GM19239 (cell line): ENCODE results near the gene CMSS1.
A peak's percentile ranks its signal among the peaks of the same experiment; 100 is the strongest.

Experiments
- DNase-seq: peaks from one replicate; pipeline ENCODE4 v3.0.0; 2011; ENCODE audit warnings: low spot score; ENCODE audit not compliant: insufficient read length
- FAIRE-seq: peaks from 2 replicates; lab custom pipeline; 2011; peaks lifted over from hg19 to GRCh38; lab: Jason Lieb, UNC

CMSS1 gene

GRCh38 chr3:100006570-100007271 is 189.1 kb downstream of the CMSS1 start:
- DNase-seq: no peak
- peak; percentile 72 for FAIRE-seq

GRCh38 chr3:100007313-100007712 is 189.7 kb downstream of the CMSS1 start:
- no peak for DNase-seq
- no peak for FAIRE-seq

GRCh38 chr3:100008081-100008698 is 190.5 kb downstream of the CMSS1 start:
- DNase-seq: no peak

GRCh38 chr3:100009276-100010086 is 191.8 kb downstream of the CMSS1 start:
- DNase-seq: no peak
- peak; percentile 54 for FAIRE-seq

More at GRCh38 chr3:100008081-100008698, 190.5 kb downstream of the CMSS1 start:
- no peak for FAIRE-seq

- DNase-seq (no peak), FAIRE-seq (no peak)
Observed at GRCh38 chr3:100010087-100010417, 192.4 kb downstream of the CMSS1 start.

- FAIRE-seq (peak; percentile 4), DNase-seq (no peak)
Observed at GRCh38 chr3:100018806-100019205, 201.1 kb downstream of the CMSS1 start.

GRCh38 chr3:100019719-100020118 is 202.1 kb downstream of the CMSS1 start:
- no peak for DNase-seq
- no peak for FAIRE-seq

- DNase-seq (no peak), FAIRE-seq (no peak)
Observed at GRCh38 chr3:100020876-100021644, 203.4 kb downstream of the CMSS1 start.

GRCh38 chr3:100022506-100022905 is 204.8 kb downstream of the CMSS1 start:
- no peak for DNase-seq
- no peak for FAIRE-seq

- DNase-seq (no peak), FAIRE-seq (no peak)
Observed at GRCh38 chr3:100023150-100023549, 205.5 kb downstream of the CMSS1 start.

GRCh38 chr3:100023595-100023994 is 205.9 kb downstream of the CMSS1 start:
- no peak for FAIRE-seq
- no peak for DNase-seq

GRCh38 chr3:100024520-100025303 is 207.1 kb downstream of the CMSS1 start:
- no peak for FAIRE-seq
- no peak for DNase-seq

GRCh38 chr3:100027321-100027720 is 209.7 kb downstream of the CMSS1 start:
- FAIRE-seq: no peak
- no peak for DNase-seq

- no peak for FAIRE-seq
- no peak for DNase-seq
Observed at GRCh38 chr3:100029052-100029451, 211.4 kb downstream of the CMSS1 start.

- no peak for FAIRE-seq
Observed at GRCh38 chr3:100029689-100030088, 212.0 kb downstream of the CMSS1 start.

GRCh38 chr3:100030346-100030745 is 212.7 kb downstream of the CMSS1 start:
- FAIRE-seq (no peak), DNase-seq (no peak)

More at GRCh38 chr3:100029689-100030088, 212.0 kb downstream of the CMSS1 start:
- no peak for DNase-seq

- no peak for DNase-seq
- FAIRE-seq: no peak
Observed at GRCh38 chr3:100030914-100031425, 213.3 kb downstream of the CMSS1 start.

GRCh38 chr3:100032243-100032642 is 214.6 kb downstream of the CMSS1 start:
- FAIRE-seq (no peak), DNase-seq (no peak)

GRCh38 chr3:100033184-100033583 is 215.5 kb downstream of the CMSS1 start:
- FAIRE-seq: no peak
- DNase-seq: no peak
